ENCODE measurements around the gene GGA2.

GGA2 gene

DNA sequence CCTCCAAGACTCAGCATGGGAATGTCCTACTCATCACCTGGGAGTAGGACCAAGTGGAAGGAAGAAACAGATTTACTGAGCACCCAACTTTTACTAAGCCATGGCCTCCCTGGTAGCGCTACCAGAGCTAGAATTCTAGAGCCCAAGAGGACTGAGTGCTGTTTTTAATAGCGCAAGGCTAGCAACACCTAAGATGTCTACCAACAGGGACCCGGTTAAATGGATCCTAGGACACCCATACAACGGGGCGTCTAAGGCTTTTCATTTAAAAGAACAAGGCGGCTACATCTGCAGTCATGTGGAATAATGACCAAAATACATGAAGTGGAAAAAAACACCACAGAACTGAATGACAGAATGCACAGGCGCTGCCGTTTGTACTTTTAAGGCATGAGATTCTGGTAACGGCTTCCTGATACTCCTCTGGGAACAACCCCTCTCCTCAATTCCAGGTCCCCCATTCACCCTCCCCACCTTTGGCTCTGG, 5.1 kb downstream of the GGA2 start:
- Mint-ChIP-seq H3K9me3 (no peaks in the 10 kb centered on the region), H3K27ac (peak overlapping the region; percentile 58 to 85 (median 83)), H3K4me1 (peaks cover 60% of the 10 kb centered on the region), H3K27me3 (ENCODE audit: low read depth) (peaks cover 3% of the 10 kb centered on the region), H3K36me3 (ENCODE audit: low read depth) (peaks cover 9% of the 10 kb centered on the region), H3K4me3 (peak overlapping the region in 2 of 3 experiments; percentile 13 to 46)
- TF ChIP-seq, protein P1, sequence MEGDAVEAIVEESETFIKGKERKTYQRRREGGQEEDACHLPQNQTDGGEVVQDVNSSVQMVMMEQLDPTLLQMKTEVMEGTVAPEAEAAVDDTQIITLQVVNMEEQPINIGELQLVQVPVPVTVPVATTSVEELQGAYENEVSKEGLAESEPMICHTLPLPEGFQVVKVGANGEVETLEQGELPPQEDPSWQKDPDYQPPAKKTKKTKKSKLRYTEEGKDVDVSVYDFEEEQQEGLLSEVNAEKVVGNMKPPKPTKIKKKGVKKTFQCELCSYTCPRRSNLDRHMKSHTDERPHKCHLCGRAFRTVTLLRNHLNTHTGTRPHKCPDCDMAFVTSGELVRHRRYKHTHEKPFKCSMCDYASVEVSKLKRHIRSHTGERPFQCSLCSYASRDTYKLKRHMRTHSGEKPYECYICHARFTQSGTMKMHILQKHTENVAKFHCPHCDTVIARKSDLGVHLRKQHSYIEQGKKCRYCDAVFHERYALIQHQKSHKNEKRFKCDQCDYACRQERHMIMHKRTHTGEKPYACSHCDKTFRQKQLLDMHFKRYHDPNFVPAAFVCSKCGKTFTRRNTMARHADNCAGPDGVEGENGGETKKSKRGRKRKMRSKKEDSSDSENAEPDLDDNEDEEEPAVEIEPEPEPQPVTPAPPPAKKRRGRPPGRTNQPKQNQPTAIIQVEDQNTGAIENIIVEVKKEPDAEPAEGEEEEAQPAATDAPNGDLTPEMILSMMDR (IDR thresholded peaks at IDR 0.05; ENCODE audit: unreplicated experiment in 3 of 3) = no peak

DNA sequence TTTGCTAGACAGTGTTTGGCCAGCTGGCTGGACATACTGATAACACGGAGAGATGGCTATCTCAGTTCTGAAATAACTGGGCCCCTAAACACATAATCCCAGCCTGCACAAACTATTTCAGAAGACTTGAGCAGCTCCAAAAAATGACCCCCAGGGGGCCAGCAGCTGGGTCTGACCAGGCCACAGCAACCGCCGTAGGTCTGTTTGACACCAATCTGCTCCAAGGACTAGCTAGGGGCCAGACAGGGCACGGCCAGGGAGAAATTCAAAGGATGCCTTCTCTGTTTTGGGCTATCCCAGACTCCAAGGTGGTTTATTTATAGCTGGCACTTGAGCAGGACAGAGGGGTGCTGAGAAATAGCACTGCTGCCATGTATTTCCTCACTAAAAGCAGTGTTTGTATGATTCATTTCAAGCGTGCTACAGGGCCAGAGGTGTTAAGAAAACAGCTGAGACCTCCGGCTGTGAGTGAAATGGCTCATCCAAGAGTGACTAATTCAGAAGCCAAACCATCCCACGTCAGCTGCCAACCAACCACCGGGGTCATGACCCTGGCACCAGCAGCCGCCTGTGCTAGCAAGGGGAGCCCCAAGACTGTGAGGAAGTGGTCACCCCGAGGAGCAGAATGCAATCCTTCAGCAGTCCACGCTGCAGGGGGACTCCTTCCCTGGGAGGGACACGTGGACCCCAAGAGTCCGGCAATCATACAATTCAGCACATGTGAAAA, 5.7 kb downstream of the GGA2 start:
- peaks cover 9% of the 10 kb centered on the region for H3K36me3 Mint-ChIP-seq (ENCODE audit: low read depth)
- H3K27ac Mint-ChIP-seq = peak overlapping the region; percentile 58 to 85 (median 83)
- H3K27me3 Mint-ChIP-seq (ENCODE audit: low read depth) = peaks cover 3% of the 10 kb centered on the region
- H3K4me3 Mint-ChIP-seq = peak overlapping the region in 1 of 3 experiments; percentile 46
- TF ChIP-seq, protein P1 (IDR thresholded peaks at IDR 0.05; ENCODE audit: unreplicated experiment in 3 of 3) = no peak
- H3K4me1 Mint-ChIP-seq = peaks cover 62% of the 10 kb centered on the region
- H3K9me3 Mint-ChIP-seq = no peaks in the 10 kb centered on the region

DNA sequence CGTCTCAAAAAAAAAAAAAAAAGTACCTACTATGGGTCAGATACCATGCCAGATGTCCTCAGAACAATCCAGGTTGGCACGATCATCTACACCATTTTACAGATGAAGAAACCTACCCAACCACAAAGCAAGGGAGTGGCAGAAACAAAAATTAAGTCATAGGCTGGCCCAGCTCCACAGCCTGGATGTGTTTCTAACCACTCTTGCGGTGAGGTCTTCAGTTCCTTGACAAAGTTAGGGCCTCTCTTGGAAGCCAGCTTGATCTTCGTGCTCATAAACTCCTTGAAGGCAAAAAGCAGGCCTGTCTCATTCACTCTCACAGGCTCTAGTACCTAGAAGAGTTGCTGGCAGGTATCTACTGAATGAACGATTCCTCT, 6.2 kb downstream of the GGA2 start:
- peaks cover 3% of the 10 kb centered on the region for H3K27me3 Mint-ChIP-seq (ENCODE audit: low read depth)
- no peaks in the 10 kb centered on the region for H3K9me3 Mint-ChIP-seq
- H3K27ac Mint-ChIP-seq = peak overlapping the region; percentile 38 to 85 (median 58)
- TF ChIP-seq, protein P1 (IDR thresholded peaks at IDR 0.05; ENCODE audit: unreplicated experiment in 3 of 3) = no peak
- peaks cover 9% of the 10 kb centered on the region for H3K36me3 Mint-ChIP-seq (ENCODE audit: low read depth)
- H3K4me1 Mint-ChIP-seq = peaks cover 57% of the 10 kb centered on the region
- peak overlapping the region in 1 of 3 experiments; percentile 30 for H3K4me3 Mint-ChIP-seq

DNA sequence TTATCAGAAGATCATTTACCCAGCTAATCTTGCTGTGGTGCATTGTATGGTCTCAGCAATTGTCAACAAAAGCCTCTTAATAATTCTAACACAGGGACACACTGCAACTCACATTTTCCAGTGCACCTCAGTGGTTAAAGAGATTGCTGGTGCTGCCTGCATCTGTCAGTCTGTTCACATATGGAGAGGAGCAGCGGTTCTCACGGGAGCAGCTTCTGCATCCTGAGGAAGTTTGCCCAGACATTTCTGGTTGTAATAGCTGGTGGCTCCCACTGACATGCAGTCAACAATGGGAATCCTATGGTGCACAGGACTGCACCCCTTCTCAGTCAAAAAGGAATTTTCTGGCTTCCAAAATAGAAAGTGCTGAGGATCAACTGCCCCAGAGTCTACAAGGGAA, 7.8 kb downstream of the GGA2 start:
- Mint-ChIP-seq H3K27ac (no peak overlapping the region), H3K4me1 (peaks cover 47% of the 10 kb centered on the region), H3K9me3 (no peaks in the 10 kb centered on the region), H3K36me3 (ENCODE audit: low read depth) (peaks cover 3% of the 10 kb centered on the region), H3K4me3 (no peak overlapping the region), H3K27me3 (ENCODE audit: low read depth) (no peaks in the 10 kb centered on the region)
- TF ChIP-seq, protein P1 (IDR thresholded peaks at IDR 0.05; ENCODE audit: unreplicated experiment in 3 of 3) = no peak

DNA sequence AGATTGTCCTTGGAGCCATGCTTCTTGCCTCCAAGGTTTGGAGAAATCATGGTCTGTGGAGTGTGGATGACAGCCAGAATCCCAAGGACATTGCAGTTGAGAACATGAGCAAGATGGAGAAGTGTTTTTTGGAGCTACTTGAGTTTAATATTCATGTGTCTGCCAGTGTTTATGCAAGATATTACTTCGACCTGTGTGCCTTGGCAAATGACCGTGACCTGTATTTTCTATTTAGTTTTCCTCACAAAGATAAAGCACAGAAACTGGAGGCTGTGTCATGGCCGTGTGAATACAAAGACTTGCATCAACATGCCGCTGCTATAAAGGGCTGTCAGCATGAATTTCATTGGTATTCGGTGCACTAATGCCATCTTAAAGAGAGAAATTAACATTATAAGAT, 9.0 kb downstream of the GGA2 start:
- peaks cover 43% of the 10 kb centered on the region for H3K4me1 Mint-ChIP-seq
- H3K9me3 Mint-ChIP-seq = no peaks in the 10 kb centered on the region
- no peaks in the 10 kb centered on the region for H3K27me3 Mint-ChIP-seq (ENCODE audit: low read depth)
- TF ChIP-seq, protein P1 (IDR thresholded peaks at IDR 0.05; ENCODE audit: unreplicated experiment in 3 of 3) = no peak
- H3K4me3 Mint-ChIP-seq = no peak overlapping the region
- no peak overlapping the region for H3K27ac Mint-ChIP-seq
- peaks cover 4% of the 10 kb centered on the region for H3K36me3 Mint-ChIP-seq (ENCODE audit: low read depth)

DNA sequence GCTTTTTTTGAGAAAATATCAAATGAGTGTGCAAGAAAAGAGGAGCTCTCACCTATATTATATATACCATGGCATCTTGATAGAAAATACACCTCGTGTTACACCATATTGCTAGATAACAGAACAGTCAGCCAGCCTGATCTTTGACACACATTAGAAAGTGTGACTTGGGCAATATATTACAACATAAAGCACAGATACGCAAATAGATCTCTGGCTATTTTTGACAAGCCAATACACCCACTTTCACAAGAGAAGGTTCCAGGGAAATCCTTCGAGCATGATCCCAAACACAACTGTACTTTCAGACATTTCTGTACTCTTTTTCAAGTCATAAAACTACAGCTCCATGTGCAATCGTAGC, 9.4 kb downstream of the GGA2 start:
- H3K4me1 Mint-ChIP-seq = peaks cover 38% of the 10 kb centered on the region
- H3K27ac Mint-ChIP-seq = no peak overlapping the region
- TF ChIP-seq, protein P1 (IDR thresholded peaks at IDR 0.05; ENCODE audit: unreplicated experiment in 3 of 3) = no peak
- H3K27me3 Mint-ChIP-seq (ENCODE audit: low read depth) = no peaks in the 10 kb centered on the region
- no peak overlapping the region for H3K4me3 Mint-ChIP-seq
- no peaks in the 10 kb centered on the region for H3K9me3 Mint-ChIP-seq
- H3K36me3 Mint-ChIP-seq (ENCODE audit: low read depth) = peaks cover 4% of the 10 kb centered on the region

All from nephron (organoid).